ENCODE data around the gene CRYGN.

CRYGN gene

DNA sequence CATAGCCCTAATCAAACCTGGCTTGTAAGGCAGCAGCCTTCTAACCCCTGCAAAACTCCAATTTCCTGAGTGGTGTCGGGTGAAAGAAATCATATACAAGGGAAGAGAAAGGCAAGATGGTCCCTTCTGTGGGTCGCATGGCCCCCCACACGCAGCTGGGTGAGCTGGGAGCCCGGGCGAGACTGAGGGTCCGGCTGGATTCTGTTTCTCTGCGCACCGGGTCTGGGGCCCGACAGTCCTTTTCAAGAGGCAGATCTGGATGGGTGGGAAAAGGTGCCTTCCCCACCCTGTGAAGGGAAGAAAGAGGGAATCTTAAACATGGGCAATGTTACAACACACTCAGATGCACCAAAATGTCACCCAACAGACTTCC is 48.6 kb downstream of the CRYGN start:
- DNase-seq (ENCODE audit: low read depth in 2 of 2) = no peak

DNA sequence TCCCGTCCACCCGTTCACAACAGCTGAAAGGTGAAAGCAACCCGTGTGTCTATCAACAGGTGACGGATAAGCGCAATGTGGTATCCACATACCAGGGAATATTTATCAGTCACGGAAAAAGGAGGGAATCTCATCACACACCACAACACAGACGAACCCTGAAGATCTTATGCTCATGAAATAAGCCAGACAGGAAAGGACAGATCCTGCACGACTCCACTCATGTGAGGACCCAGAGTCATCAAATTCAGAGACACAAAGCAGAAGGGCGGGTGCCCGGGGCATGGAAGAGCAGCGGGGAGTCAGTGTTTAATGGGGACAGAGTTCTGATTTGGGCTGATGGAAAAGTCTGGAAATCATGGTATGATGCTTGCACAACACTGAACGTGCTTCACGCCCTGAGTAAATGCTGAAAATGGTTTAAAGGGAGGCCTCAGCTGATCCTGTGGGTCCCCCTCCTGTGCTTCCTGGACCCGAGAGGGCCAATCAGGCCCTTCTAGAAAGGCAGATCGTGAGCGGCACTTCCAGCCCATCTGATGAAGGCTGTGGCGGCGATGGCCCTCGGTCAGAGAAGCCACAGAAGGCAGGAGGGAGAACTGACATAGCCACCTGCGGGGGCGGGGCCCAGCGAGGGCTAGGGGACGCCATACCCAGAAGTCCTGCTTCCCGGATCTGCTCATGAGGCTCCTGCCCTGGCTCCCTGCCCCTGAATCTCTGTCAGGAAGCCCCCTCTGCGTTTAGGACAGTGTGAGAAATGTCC is 49.2 kb downstream of the CRYGN start:
- DNase-seq (ENCODE audit: low read depth in 2 of 2) = no peak

DNA sequence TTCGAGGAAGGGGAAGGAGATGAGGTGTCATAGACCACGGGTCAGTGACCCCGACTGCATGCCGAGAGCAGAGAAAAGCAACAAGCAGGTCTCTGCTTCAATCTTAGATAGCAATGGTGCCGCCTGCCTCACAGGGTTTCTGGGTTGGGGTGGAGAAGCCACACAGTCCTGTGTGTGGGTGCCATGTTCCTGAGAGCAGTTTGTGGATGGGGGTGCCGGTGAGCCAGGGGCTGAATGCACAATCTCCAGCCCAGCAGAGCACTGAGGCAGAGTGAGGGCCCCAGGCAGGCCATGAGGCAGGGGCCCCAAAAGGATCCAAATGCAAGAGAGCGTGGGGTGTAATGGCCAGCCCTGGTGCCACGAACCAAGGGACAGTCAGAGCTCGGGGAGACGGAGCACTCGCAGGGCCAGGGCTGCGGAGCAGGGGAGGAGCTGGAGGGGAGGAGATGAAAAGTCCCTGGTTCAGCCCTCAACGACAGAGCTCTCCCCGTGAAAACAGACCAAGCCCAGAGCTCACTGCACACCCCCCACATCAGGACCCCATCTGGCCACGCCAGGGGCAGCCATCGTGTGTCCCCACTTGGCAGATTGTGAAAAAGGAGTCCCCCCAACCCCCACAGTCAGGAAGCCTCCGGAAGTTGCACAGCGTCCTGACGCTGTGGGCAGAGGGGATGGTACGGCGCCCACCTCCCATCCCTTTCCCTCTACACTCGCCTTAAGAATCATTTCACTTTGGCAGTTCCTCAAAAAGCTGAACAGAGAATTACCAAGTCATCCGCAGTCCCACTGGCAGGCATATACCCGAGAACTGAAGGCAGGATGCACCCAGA is 50.0 kb downstream of the CRYGN start:
- DNase-seq (ENCODE audit: low read depth in 2 of 2) = no peak

DNA sequence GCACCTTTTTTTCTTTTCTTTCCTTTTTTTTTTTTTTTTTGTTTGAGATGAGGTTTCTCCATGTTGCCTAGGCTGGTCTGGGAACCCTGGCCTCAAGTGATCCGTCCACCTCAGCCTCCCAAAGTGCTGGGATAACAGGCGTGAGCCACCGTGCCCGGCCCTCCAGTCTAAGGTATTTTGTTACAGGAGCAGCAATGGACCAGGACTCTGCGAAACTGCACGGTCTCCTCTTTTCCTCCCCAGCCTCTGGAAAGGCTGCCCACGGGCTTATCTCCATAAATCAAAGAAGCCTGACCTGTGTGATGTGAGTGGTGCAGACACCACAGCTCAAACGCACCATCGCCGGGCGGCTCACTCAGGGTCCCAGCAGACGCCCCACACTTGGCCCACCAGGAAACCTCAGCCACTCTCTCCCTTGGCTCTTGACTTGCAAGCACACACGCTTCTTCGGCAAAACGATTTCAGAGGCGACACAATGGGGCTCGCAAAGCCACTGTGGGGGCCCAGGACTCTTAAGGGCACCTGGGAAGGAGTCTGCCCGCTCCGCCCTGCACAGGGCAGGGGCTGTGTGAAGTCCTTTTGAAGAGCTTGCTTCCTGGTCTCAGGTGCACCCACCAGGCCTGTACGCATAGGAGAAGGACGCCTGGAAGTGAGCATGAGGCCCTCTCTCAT is 50.7 kb downstream of the CRYGN start:
- no peak for DNase-seq (ENCODE audit: low read depth in 2 of 2)

DNA sequence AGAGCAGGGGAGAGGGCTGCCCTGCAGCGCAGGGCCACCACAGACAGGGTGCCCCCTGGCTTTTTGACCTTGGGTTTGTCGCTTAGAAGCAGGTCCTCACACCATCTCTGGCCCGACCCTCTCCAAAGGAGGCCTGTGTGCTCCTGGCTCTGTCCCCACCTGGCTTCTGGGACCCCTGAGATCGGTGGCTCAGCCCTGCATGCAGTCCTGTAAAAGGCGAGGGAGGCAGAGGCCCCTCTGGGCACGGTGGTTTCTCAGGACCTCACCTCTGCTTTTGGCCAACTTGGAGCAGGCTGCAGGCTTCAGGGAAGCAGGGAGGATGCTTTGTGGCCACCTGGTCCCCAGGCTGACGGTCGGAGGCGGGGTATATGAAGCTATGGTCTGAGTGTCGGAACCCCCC is 51.5 kb downstream of the CRYGN start:
- DNase-seq (ENCODE audit: low read depth in 2 of 2) = no peak

DNA sequence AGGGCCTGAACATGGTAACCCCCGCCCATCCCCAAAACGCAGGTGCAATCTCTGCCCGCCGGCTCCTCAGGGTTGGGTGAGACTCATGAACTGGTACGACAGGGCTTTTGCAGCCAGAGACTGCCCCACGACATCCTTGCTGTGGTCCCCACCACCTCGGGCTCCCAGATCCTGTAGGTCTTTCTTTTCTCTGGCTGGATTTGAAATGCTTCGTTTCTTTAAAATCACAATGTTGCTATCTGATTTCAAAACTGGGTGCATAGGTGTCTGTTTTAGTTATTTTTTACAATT is 52.0 kb downstream of the CRYGN start:
- DNase-seq (ENCODE audit: low read depth in 2 of 2) = no peak

DNA sequence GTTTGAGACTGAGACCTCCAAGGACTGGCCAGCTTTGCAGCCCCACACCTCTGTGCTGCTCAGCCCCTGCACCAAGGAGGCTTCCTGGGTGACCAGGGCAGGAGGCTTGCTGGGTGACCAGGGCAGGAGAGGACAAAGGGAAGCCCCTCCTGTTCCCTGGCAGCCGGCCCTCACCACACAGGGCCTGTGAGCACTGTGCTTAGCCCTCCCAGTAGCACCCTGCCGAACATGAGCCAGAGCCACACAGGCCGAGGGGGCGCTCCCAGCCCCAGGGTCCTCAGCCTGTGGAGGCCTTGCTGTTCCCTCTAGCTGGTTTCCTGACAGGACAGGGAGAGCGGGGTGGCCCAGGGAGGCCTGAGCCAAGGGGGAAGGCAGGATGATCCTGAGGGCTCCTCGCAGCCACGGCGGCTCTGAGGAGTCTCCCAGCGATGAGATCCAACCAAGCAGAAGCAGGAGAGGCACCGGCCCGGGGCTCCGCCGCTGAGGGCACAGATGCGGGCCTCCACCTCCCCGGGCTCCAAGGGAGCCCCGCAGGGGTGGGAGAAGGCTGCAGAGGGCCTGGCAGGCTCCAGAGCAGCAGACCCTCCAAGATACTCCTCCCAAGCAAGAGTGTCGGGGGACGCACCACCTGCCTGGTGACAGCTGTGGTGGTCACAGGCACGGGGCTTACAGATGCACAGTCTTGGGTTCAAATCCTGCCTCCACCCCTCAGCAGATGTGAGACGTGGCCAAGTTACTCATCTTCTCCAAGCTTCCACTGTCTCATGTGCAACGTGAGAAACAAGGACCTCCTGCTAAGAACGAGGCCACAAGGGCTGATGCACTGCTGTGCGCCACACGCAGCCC is 52.6 kb downstream of the CRYGN start:
- no peak for DNase-seq (ENCODE audit: low read depth in 2 of 2)

DNA sequence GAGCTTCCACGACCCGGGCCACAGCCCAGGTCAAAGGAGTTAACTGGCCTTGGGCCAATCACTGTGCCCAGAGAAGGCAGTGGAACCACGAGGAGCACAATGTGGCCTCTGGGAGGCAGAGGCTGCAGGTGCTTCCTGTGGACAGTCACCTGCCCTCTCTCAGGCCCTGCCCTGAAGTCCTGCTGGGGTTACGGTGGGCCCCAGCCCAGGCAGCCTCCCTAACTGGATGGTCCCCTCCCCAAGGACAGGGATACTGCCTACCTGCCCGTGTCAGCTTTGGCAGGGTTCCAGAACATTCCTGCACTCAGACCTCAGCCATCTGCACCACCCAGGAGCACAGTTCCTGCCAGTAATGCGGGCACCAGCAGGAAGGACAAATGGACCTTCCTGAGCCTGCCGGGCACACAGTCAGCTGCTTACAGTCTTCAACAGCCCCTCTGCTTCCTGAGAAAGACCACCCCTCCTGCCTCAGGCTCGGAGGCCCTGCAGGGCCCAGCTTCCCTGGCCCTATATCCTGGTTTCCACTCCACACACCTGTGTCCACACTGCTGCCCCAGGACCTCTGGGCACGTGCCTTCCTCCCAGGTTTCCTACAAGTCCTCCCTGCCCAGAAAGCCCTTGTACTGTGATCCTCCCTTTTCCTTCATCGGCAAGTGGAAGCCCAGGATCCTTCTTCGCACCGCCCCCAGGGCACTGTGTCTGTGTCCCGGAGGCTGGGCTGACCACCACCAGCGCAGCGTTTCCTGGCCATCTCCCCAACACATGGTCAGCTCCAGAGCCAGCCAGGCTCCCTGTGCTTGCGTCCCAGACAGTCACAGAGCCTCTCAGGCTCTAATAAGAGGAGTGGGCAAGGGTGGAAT is 53.4 kb downstream of the CRYGN start:
- DNase-seq (ENCODE audit: low read depth in 2 of 2) = no peak

DNA sequence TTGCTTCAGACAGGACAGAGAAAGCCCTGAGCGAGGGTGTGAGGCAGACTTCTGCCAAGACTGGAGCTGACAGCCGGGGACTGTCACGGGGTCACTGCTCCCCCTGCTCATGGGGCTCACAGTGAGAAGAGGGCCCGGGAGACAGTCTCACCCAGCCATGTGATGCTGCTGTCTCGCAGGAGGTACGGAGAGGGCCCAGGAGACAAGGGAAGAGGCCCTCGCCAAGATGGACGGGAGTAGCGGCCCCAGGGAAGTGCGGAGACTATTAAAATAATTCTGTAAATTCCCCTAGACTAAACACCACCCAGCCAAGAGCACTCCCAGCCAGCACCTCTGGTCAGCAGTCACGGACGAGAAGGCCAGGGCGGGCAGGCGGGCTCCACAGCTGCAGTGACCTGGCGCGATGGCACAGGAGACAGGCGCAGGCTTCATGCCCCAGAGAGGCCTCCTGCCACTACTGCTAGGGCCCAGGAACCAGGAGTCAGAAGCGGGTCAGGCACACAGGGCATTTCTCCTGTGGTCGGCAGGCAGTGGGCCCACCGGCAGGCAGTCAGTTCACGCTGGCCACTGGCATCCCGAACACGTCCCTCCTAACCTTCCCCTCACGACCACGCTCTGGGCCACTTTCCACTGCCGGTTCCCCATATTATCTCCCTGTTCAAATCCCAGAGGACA is 54.2 kb downstream of the CRYGN start:
- no peak for DNase-seq (ENCODE audit: low read depth in 2 of 2)

DNA sequence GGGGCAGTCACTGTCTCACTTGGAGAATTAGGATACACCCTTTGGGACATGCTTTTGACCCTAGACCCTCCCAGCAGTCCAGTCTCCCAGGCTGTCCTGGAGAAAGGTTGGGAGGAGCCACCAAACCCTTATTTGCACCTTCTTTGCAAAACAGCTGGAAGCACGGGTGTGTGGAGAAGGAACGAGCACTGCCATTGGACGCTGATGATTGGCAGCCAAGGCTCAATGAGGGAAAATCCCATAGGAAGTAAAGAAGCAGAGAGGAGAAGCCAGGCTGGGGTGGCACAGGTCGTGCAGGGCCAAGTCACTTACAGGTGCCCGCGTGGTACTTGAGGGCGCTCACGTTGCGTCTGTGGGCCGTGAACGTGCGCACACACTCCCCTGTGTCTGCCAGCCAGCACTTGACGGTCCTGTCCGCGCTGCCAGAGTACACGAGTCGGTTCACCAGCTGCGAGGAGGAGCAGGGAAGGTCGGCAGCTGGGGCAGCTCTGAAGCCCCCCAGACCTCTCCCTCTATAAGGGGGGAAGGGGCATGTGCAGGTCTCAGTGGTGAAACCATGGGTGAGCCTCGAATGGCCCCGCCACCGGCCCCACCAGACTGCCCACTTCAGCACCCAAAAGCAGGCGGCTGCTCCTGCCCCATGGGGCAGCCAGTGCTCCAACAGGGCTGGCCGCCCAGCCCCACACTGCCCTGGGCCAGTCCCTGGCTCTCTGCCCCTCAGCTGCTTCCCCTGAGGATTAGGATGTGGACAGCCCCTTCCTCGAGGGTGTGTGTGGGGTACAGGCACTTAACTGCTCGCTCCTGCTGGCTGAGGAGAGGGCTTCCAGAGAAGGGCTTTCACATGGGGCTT is 54.9 kb downstream of the CRYGN start:
- no peak for DNase-seq (ENCODE audit: low read depth in 2 of 2)

DNA sequence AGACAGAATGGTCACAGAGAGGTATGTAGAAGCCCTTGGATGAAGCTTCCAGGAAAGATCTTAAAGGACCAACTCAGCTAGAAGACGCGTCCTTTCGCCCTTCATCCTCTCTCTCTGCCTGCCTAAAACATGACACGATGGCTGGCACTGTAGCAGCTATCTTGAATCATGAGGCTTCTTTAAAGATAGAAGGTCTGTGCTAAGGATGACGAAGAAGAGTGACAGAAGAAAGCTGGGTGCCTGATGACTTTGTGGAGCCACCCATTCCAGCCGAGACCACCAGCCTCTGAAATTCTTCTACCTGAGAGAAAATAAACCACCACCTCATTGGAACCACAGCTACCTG is 55.6 kb downstream of the CRYGN start:
- no peak for DNase-seq (ENCODE audit: low read depth in 2 of 2)

DNA sequence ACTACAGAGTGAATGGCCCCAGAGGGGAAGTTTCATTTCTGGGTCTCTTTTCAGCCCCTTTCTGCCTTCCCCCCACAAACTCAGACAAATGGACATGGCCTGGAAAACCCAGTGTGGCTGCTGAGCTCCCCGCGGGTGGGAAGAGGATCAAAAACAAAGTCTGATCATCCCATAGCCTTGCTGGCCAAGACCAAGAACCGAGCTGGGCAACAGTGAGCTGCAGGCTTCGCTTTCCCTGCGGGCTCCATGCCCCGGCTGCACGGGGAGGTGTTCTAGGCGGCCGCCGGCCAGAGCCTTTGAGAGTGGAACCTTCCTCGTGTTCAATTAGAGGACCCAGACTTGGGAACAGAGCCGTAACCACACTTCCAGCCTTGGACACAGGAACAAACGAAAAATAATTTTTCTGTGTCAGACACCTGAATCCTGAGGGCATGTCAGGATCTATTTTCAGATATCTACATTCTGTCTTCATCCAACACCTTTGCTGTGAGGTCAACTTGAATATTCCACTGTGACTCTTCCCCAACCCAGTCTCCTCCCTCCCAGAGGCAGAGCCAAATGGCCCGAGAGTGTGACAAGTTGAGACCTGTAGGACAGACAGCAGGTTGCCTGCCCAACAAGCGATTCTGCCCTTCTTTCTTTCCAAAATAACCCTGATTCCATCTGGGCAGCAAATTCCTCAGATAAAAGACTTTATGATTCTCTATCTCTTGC is 56.1 kb downstream of the CRYGN start:
- DNase-seq (ENCODE audit: low read depth in 2 of 2) = no peak

DNA sequence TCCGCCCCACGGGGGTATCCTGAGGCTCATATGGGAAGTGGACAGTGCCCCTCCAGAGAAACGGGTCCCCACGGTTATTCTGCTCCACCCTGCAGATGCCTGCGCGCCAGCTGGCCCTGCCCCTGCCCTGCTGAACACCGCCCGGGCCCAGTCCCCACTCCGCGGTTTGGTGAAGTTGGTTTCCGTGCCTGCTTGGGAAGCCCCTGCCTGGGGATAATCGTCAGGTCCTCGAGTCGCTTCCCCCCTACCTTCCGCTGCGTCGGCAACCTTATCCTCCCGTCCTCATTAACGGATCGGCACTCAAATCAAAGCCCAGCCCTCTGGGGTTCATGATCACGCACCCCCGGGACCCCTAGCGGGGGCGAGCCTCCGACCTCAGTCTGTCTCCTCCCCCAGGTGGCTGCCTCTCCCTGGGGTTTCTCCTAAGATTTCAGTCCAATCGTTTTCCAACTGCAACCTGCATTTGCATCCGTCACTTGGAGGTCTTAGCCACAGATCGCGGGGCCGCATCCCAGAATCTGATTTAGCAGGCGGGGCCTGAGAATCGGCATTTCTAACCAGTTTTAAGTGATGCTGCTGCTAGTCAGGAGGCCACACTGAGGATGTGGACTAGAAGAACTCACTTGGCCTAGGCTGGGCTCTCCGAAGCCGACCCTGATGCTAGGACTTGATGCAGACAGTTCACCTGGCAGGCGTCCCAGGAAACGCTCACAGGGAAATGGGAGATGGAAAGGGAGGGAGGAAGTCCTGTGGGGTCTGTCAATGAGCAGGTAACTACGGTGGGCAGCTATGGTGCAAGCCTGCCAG is 57.7 kb downstream of the CRYGN start:
- DNase-seq (ENCODE audit: low read depth in 2 of 2) = no peak

DNA sequence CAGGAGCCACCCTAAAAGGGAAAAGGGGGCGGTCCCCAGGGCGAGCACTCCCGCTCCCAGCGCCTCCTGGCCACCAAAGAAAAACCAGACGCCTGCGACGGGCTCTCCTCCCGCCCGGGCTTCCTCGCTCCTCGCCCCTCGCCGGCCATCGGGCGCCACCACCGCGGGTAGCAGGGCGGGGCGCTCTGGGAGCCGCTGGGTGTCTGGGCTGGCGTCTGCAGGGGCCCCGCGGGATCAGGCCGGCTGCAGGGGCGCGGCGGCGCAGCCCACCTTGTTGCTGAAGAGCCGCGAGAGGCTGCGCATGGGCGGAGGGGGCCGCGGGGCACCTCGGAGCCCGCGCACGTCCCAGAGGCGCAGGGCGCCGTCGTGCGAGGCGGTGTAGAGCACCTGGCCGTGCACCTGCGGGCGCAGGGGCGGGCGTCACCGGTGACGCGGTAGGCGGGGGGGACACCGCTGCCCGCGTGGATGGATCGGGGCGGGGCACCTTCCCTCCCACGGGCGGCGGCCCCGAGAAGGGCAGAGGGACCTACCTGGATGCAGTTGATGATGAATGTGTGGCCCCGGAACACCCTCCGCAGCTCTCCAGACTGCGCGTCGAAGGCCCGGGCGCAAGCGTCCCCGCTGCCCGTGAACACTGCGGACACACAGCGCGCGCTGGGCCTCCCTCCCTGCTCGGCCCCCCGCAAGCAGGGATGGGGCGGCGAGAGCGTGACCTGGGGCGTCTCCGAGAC is 58.4 kb downstream of the CRYGN start:
- no peak for DNase-seq (ENCODE audit: low read depth in 2 of 2)

DNA sequence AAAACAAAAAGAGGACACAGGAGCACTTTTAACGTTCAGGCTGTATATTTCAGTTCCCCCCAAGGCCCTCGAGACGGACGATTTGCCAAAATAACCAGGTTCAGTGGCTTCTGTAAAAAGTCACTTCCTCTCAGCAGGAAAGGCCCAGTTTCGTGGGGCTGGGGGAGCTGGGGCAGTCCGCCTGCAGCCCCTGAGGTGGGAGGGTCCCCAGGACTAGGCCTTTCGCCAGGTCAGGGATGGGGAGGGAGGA is 58.9 kb downstream of the CRYGN start:
- DNase-seq (ENCODE audit: low read depth in 2 of 2) = no peak

DNA sequence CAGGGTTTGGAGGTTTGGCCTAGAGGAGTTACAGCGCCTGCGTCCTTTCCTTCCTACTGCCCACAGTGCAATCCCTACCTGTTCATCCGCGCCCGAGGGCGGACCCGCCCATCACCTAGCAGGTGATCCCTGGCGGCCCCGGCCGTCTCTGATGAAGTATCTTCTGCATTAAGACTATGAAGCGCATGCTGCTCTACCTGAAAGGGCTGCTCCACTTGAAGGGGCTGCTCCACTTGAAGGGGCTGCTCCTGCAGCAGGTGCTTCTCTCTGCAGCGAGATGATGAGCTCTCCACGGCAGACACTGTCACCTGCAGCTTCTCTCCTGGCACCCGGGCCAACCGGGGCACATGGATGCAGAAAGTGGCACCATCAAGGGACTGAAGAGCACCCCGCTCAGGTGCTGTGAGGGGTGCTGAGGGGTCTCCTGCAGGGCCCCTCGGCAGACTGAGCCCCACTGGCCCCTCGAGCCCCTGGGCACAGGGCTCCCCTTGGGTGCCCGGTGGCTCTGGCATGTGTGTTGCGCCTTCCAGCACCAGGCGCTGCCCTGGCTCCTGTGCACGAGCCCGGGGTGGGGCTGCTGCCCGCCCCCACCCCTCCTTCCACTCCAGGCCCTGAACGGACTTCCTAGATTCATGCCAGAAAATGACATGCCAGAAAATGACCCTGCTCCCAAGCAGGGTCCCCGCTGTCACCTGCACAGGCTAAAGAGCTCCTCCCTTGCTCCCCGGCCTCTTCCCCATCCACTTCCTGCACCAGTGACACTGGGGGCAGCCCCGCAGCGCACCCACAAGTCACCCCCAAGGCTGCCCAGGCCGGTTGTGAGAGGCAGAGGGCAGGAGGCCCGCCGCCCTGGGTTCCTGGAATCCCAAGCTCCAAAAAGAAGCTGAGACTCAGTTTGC is 59.5 kb downstream of the CRYGN start:
- DNase-seq (ENCODE audit: low read depth in 2 of 2) = no peak

Measured in fibroblast of skin of left biceps (primary cell).